GM21515 (cell line): Measurements from ENCODE around the gene WWOX.

ENCODE experiments used
- ATAC-seq: cut with Tn5 transposase; IDR thresholded peaks from one replicate; pipeline ENCODE4 v1.9.1; 2021; ENCODE audit not compliant: unreplicated experiment

Gene WWOX

GRCh38 chr16:78703936-78704335 lies 604.5 kb downstream of the WWOX start:
- ATAC-seq: no peak

- no peak for ATAC-seq
Observed at GRCh38 chr16:78704416-78704815, 605.0 kb downstream of the WWOX start.

GRCh38 chr16:78705694-78706093 lies 606.2 kb downstream of the WWOX start:
- no peak for ATAC-seq

GRCh38 chr16:78706637-78707036 lies 607.2 kb downstream of the WWOX start:
- no peak for ATAC-seq

- ATAC-seq: no peak
Observed at GRCh38 chr16:78709137-78709884, 609.9 kb downstream of the WWOX start.

GRCh38 chr16:78715106-78715505 lies 615.7 kb downstream of the WWOX start:
- ATAC-seq: no peak

GRCh38 chr16:78715673-78716072 lies 616.2 kb downstream of the WWOX start:
- no peak for ATAC-seq

- ATAC-seq: no peak
Observed at GRCh38 chr16:78718141-78718540, 618.7 kb downstream of the WWOX start.

- ATAC-seq: no peak
Observed at GRCh38 chr16:78720416-78720815, 621.0 kb downstream of the WWOX start.

- ATAC-seq: no peak
Observed at GRCh38 chr16:78727536-78727935, 628.1 kb downstream of the WWOX start.

- ATAC-seq: no peak
Observed at GRCh38 chr16:78729687-78730086, 630.2 kb downstream of the WWOX start.

GRCh38 chr16:78731785-78732184 lies 632.3 kb downstream of the WWOX start:
- ATAC-seq: no peak

GRCh38 chr16:78732696-78733095 lies 633.2 kb downstream of the WWOX start:
- ATAC-seq: no peak

- ATAC-seq: no peak
Observed at GRCh38 chr16:78735337-78735736, 635.9 kb downstream of the WWOX start.

GRCh38 chr16:78737630-78738029 lies 638.2 kb downstream of the WWOX start:
- ATAC-seq: no peak

GRCh38 chr16:78738557-78738956 lies 639.1 kb downstream of the WWOX start:
- ATAC-seq: no peak

- no peak for ATAC-seq
Observed at GRCh38 chr16:78740269-78740668, 640.8 kb downstream of the WWOX start.

- peak; percentile 95 for ATAC-seq
Observed at GRCh38 chr16:78742501-78743283, 643.2 kb downstream of the WWOX start.

- no peak for ATAC-seq
Observed at GRCh38 chr16:78743556-78743955, 644.1 kb downstream of the WWOX start.

- no peak for ATAC-seq
Observed at GRCh38 chr16:78744099-78744498, 644.6 kb downstream of the WWOX start.

- ATAC-seq: no peak
Observed at GRCh38 chr16:78744796-78745107, 645.3 kb downstream of the WWOX start.
